GM23338 (cell line): ENCODE data around the gene DAW1. TPM values are rescaled to one million over a fixed set of nuclear protein-coding genes. Genes with fewer than 3 reads are reported as not detected.

Source experiments
- ATAC-seq: fragments of 200-7000 bp; cut with Tn5 transposase; 3 replicates; pipeline ENCODE4 v1.9.1; 2020
- DNase-seq: peaks from one replicate; pipeline ENCODE4 v3.0.0-alpha.2; 2015; ENCODE audit warnings: low spot score
- H2AFZ ChIP-seq: fragments of 200-600 bp; sonication (generic); 2 replicates; pipeline ENCODE4 v1.8.0; 2016; ENCODE audit warnings: antibody characterized with exemption, mild to moderate bottlenecking, moderate library complexity
- H3F3A ChIP-seq: fragments of 200-600 bp; sonication (generic); replicated peaks from 2 replicates; pipeline ENCODE4 v1.8.0; 2017; ENCODE audit warnings: antibody characterized with exemption, mixed run types, low read depth
- H3K27ac ChIP-seq: fragments of 200-600 bp; sonication (generic); 2 replicates; pipeline ENCODE4 v1.6.1; 2016; ENCODE audit warnings: low read depth
- H3K27me3 ChIP-seq: fragments of 200-600 bp; sonication (generic); 2 replicates; pipeline ENCODE4 v1.8.0; 2016; ENCODE audit warnings: mild to moderate bottlenecking, mixed run types, moderate library complexity; ENCODE audit not compliant: insufficient read depth
- H3K36me3 ChIP-seq: fragments of 200-600 bp; sonication (generic); 2 replicates; pipeline ENCODE4 v1.8.0; 2016; ENCODE audit warnings: mild to moderate bottlenecking; ENCODE audit not compliant: insufficient read depth
- H3K4me1 ChIP-seq: fragments of 200-600 bp; sonication (generic); 2 replicates; pipeline ENCODE4 v1.8.0; 2016; ENCODE audit warnings: mild to moderate bottlenecking, moderate library complexity; ENCODE audit not compliant: insufficient read depth
- H3K4me2 ChIP-seq: fragments of 200-600 bp; sonication (generic); 2 replicates; pipeline ENCODE4 v1.7.1; 2017; ENCODE audit warnings: mixed run types
- H3K4me3 ChIP-seq: fragments of 200-600 bp; sonication (generic); 2 replicates; pipeline ENCODE4 v1.6.1; 2016; ENCODE audit warnings: mixed run types
- H3K79me2 ChIP-seq: fragments of 200-600 bp; sonication (generic); replicated peaks from 2 replicates; pipeline ENCODE4 v1.8.0; 2017; ENCODE audit warnings: mild to moderate bottlenecking; ENCODE audit not compliant: insufficient read depth
- H3K9me2 ChIP-seq: fragments of 200-600 bp; sonication (generic); 2 replicates; pipeline ENCODE4 v1.8.0; 2017; ENCODE audit not compliant: insufficient read depth
- H4K20me1 ChIP-seq: fragments of 200-600 bp; sonication (generic); replicated peaks from 2 replicates; pipeline ENCODE4 v1.8.0; 2017; ENCODE audit warnings: mild to moderate bottlenecking; ENCODE audit not compliant: insufficient read depth
- H3K27ac Mint-ChIP-seq: 2 replicates; pipeline ENCODE4 v1.8.0; 2020; ENCODE audit warnings: inconsistent platforms, mild to moderate bottlenecking, moderate library complexity, mixed read lengths
- H3K27me3 Mint-ChIP-seq: 3 replicates; pipeline ENCODE4 v1.8.0; 2022; ENCODE audit warnings: low read depth, mild to moderate bottlenecking, moderate library complexity, mixed read lengths, inconsistent platforms; ENCODE audit not compliant: insufficient read depth, poor library complexity
- H3K36me3 Mint-ChIP-seq: 3 replicates; pipeline ENCODE4 v1.8.0; 2021; ENCODE audit warnings: low read depth, mild to moderate bottlenecking, inconsistent platforms, moderate library complexity, mixed read lengths
- H3K4me1 Mint-ChIP-seq: 3 replicates; pipeline ENCODE4 v1.8.0; 2020; ENCODE audit warnings: mild to moderate bottlenecking, inconsistent platforms, mixed read lengths
- H3K4me3 Mint-ChIP-seq: 3 replicates; pipeline ENCODE4 v1.8.0; 2021; ENCODE audit warnings: moderate library complexity, mild to moderate bottlenecking, inconsistent platforms, mixed read lengths
- H3K9me3 Mint-ChIP-seq: 3 replicates; pipeline ENCODE4 v1.8.0; 2020; ENCODE audit warnings: moderate library complexity, mild to moderate bottlenecking, inconsistent platforms, mixed read lengths
- CREB1 ChIP-seq: fragments of 250-450 bp; sonication (Bioruptor Pico); IDR thresholded peaks from 2 replicates; pipeline ENCODE4 v1.5.0; 2020; ENCODE audit warnings: low read depth, mild to moderate bottlenecking, moderate library complexity
- ETS1 ChIP-seq: IDR thresholded peaks from 2 replicates; pipeline ENCODE4 v1.6.1; 2016; ENCODE audit warnings: antibody characterized with exemption
- EZH2 ChIP-seq: fragments of 200-600 bp; sonication (generic); IDR thresholded peaks from one replicate; pipeline ENCODE4 v1.8.0; 2017; ENCODE audit warnings: antibody characterized with exemption, mild to moderate bottlenecking, low read depth; ENCODE audit not compliant: unreplicated experiment
- EZH2phosphoT487 ChIP-seq: fragments of 200-600 bp; sonication (generic); IDR thresholded peaks from one replicate; pipeline ENCODE4 v1.8.1; 2018; ENCODE audit warnings: antibody characterized with exemption; ENCODE audit not compliant: unreplicated experiment
- JUNB ChIP-seq: IDR thresholded peaks from one replicate; pipeline ENCODE4 v1.6.1; 2016; ENCODE audit warnings: antibody characterized with exemption; ENCODE audit not compliant: unreplicated experiment
- NANOG ChIP-seq: IDR thresholded peaks from 2 replicates; pipeline ENCODE4 v1.6.1; 2016; ENCODE audit warnings: antibody characterized with exemption, borderline replicate concordance
- POLR2AphosphoS5 ChIP-seq: IDR thresholded peaks from 2 replicates; pipeline ENCODE4 v1.6.1; 2016; ENCODE audit warnings: antibody characterized with exemption, low read depth
- STAT1 ChIP-seq: IDR thresholded peaks from one replicate; pipeline ENCODE4 v1.6.1; 2016; ENCODE audit warnings: antibody characterized with exemption; ENCODE audit not compliant: unreplicated experiment
- ZNF114 ChIP-seq: fragments of 250-450 bp; sonication (Bioruptor Pico); IDR thresholded peaks from 2 replicates; pipeline ENCODE4 v1.5.0; 2020; ENCODE audit warnings: mild to moderate bottlenecking, moderate library complexity
- ZNF331 ChIP-seq: fragments of 250-450 bp; sonication (Bioruptor Pico); IDR thresholded peaks from 2 replicates; pipeline ENCODE4 v1.5.0; 2020; ENCODE audit warnings: low read depth, mild to moderate bottlenecking, moderate library complexity
- ZNF462 ChIP-seq: fragments of 250-450 bp; sonication (Bioruptor Pico); IDR thresholded peaks from 2 replicates; pipeline ENCODE4 v1.5.0; 2020; ENCODE audit warnings: mild to moderate bottlenecking, moderate library complexity
- polyA plus RNA-seq: library from polyadenylated mRNA; unstranded; fragments of >200 nt; fragmentation: Nextera tagmentation; extraction: Ambion mirVana; gene quantifications from 2 replicates; pipeline ENCODE4 v1.2.1, GENCODE V29; 2016
- total RNA-seq: library from RNA; depleted of rRNA; stranded (reverse); fragments of >200 nt; shearing (Covaris generic); gene quantifications from 2 replicates; pipeline ENCODE4 v1.2.3, GENCODE V29; 2014
- TF ChIP-seq, protein P1 (sequence below), 2 experiments: fragments of 200-600 bp in 1 of 2; sonication (generic) in 1 of 2; conservative IDR thresholded peaks; 2 replicates each; pipeline versions ENCODE4 v1.5.1 to v1.6.1; 2016 to 2017; ENCODE audit warnings: antibody characterized with exemption in 2 of 2, low read depth in 2 of 2, mild to moderate bottlenecking in 2 of 2, moderate library complexity in 1 of 2

DAW1 gene
- total and polyA plus RNA-seq, 2 experiments from 2014 or later = 0.71 to 2.0 TPM

DNA sequence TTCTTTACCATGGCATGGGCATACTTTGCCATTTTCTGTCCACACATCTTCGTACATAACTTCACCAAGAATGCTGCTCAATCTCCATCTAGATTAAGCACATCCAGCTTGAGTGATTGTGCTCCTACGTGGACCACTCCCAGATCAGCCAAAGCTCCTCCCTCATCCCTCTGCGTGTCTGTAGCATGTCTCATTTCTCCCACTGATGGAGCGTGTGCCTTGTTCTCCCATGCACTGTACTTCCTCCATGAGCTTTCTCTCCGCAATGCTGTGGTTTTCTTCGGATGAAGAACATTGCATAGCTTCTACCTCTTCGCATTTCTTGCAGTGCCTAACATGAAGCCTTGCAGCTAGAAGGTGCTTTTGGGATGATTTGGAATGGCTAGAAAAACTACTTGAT lies 44.3 kb upstream of the DAW1 start:
- Histone ChIP-seq H3K27me3 (no peaks in the 10 kb centered on the region), H3K4me1 (no peaks in the 10 kb centered on the region), H3K9me2 (no peaks in the 10 kb centered on the region), H3K27ac (no peak overlapping the region), H3F3A (no peaks in the 10 kb centered on the region), H2AFZ (no peak overlapping the region), H3K4me2 (no peak overlapping the region), H3K4me3 (no peak overlapping the region), H3K79me2 (no peaks in the 10 kb centered on the region), H3K36me3 (no peaks in the 10 kb centered on the region), H4K20me1 (no peaks in the 10 kb centered on the region; the same call in 1 of the 2 replicates)
- no peak overlapping the region for H3K27ac Mint-ChIP-seq
- no peaks in the 10 kb centered on the region for H3K4me1 Mint-ChIP-seq
- TF ChIP-seq ETS1 (no peak), ZNF114 (CRISPR knock-in tag) (no peak), NANOG (no peak)
- H3K27me3 Mint-ChIP-seq = no peaks in the 10 kb centered on the region
- no peaks in the 10 kb centered on the region for H3K36me3 Mint-ChIP-seq
- H3K9me3 Mint-ChIP-seq = no peaks in the 10 kb centered on the region; the same call in 2 of the 3 replicates
- no peak for DNase-seq
- H3K4me3 Mint-ChIP-seq = no peak overlapping the region
- no peak for ATAC-seq

DNA sequence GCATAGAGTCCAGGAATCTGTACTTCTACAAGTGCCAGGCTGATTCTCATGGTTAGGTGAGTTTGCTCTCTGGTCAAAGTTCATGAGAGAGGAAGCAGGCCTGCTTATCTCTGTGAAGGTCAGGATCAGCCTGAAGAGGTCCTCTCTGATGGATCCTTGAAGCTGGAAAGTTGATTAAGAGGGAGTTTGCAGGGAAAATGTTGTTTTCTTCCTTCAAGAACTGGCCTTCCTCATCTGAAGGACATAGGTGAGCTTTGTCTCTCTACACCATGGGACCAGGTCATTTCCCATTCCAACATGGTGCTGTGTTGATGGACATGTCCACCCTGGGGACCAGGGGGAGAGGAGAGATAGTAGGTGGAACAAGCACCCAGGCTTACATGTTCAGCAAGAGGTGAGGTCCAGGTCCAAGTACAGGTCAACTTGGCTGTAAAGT lies 42.9 kb upstream of the DAW1 start:
- no peak overlapping the region for H3K4me3 ChIP-seq
- no peak overlapping the region for H3K27ac ChIP-seq
- Mint-ChIP-seq H3K27me3 (no peaks in the 10 kb centered on the region), H3K4me3 (no peak overlapping the region), H3K9me3 (no peaks in the 10 kb centered on the region), H3K36me3 (no peaks in the 10 kb centered on the region), H3K27ac (no peak overlapping the region), H3K4me1 (no peaks in the 10 kb centered on the region)
- no peaks in the 10 kb centered on the region for H3K9me2 ChIP-seq
- no peak for DNase-seq
- H3K4me1 ChIP-seq = no peaks in the 10 kb centered on the region
- no peaks in the 10 kb centered on the region for H3K27me3 ChIP-seq
- ATAC-seq = no peak
- no peaks in the 10 kb centered on the region; the same call in 1 of the 2 replicates for H4K20me1 ChIP-seq
- no peaks in the 10 kb centered on the region for H3F3A ChIP-seq
- no peaks in the 10 kb centered on the region for H3K79me2 ChIP-seq
- no peak overlapping the region for H3K4me2 ChIP-seq
- H2AFZ ChIP-seq = no peak overlapping the region
- H3K36me3 ChIP-seq = no peaks in the 10 kb centered on the region
- TF ChIP-seq JUNB (no peak), ZNF462 (CRISPR knock-in tag) (no peak), STAT1 (no peak), ETS1 (no peak), ZNF114 (CRISPR knock-in tag) (no peak), ZNF331 (no peak), NANOG (no peak), POLR2AphosphoS5 (no peak), CREB1 (CRISPR knock-in tag) (no peak), EZH2phosphoT487 (no peak), EZH2 (no peak)
- TF ChIP-seq, protein P1, sequence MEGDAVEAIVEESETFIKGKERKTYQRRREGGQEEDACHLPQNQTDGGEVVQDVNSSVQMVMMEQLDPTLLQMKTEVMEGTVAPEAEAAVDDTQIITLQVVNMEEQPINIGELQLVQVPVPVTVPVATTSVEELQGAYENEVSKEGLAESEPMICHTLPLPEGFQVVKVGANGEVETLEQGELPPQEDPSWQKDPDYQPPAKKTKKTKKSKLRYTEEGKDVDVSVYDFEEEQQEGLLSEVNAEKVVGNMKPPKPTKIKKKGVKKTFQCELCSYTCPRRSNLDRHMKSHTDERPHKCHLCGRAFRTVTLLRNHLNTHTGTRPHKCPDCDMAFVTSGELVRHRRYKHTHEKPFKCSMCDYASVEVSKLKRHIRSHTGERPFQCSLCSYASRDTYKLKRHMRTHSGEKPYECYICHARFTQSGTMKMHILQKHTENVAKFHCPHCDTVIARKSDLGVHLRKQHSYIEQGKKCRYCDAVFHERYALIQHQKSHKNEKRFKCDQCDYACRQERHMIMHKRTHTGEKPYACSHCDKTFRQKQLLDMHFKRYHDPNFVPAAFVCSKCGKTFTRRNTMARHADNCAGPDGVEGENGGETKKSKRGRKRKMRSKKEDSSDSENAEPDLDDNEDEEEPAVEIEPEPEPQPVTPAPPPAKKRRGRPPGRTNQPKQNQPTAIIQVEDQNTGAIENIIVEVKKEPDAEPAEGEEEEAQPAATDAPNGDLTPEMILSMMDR (conservative IDR thresholded peaks at IDR 0.05; ENCODE audit: low read depth in 2 of 2) = no peak
